DMS53 (cell line): ENCODE data around the gene TIMM17A.

Source experiments
- DNase-seq: peaks from one replicate; lab custom pipeline; 2025; lab: John Stamatoyannopoulos, UW

Gene TIMM17A

DNA sequence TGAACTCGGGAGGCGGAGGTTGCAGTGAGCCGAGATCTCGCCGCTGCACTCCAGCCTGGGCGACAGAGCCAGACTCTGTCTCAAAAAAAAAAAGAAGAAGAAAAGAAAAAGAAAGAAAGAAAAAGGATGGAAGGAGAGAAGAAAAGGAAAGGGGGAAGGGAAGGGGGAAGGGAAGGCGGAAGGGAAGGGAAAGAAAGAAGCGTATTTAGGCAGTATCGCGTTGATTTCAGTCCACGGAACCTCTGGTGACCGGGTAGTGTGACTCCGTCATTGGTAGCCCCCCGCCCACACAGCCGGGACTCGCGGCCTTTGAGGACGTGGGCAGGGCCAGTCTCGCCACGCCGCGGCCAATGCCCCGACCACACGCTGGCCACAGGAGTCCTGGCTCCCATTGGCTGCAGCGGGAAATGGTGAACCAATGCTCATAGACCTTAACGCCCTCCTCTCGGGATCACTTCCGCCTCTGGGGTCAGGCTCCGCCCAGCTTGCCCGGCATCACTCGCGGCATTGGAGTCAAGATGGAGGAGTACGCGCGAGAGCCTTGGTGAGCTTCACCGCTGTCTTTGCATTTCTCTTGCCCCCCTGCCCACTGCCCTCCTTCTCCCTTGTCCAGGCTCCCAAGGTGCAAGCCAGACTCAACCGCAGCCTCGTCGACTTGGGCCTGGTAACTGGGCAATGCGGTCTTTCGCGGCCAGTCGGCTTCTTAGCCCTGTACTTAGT lies at the start of gene TIMM17A:
Gene TIMM17A, plus strand, starts transcription at position 495 of the 720 bp plus-strand sequence. Its CDS starts 24 bp downstream, at position 519.
- DNase-seq: peak; percentile 100

DNA sequence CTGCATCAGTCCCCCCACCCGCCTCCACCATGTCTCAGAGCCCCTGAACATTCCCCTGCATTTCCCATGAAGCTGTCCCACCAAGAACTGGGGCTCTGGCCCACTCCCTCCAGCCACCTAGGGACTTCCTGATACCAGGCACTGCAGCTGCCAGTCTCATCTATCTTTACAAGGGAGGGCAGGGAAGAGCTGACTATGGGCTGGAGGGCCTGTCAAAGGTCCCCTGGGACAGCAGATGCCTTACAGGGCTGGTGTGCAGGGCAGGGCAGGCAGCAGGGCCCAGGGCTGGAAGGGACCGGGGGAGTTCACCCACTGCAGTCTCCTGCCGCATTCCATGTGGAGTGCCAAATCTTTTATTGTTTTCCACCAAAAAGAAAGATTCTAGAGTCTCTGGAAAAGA lies 49.0 kb upstream of the TIMM17A start:
- DNase-seq: no peak

DNA sequence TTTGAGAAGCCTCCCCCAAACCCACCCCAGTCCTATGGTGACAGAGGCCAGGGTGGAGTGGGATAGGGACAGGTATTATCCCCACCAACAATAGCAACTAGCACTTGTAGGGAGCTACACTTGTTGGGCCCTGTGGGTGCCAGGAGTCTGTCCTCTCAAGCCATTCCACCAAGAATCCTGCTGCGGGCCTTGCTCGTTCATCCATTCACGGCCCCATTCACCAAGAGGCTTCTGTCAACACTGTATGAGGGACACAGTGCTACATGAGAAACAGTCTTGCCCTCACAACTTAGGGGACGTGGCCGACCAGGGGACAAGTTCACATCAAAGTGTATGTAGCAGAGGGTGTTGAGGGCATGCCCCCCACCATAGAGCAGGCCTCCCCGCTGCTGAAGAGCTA lies 47.7 kb upstream of the TIMM17A start:
- DNase-seq: no peak

DNA sequence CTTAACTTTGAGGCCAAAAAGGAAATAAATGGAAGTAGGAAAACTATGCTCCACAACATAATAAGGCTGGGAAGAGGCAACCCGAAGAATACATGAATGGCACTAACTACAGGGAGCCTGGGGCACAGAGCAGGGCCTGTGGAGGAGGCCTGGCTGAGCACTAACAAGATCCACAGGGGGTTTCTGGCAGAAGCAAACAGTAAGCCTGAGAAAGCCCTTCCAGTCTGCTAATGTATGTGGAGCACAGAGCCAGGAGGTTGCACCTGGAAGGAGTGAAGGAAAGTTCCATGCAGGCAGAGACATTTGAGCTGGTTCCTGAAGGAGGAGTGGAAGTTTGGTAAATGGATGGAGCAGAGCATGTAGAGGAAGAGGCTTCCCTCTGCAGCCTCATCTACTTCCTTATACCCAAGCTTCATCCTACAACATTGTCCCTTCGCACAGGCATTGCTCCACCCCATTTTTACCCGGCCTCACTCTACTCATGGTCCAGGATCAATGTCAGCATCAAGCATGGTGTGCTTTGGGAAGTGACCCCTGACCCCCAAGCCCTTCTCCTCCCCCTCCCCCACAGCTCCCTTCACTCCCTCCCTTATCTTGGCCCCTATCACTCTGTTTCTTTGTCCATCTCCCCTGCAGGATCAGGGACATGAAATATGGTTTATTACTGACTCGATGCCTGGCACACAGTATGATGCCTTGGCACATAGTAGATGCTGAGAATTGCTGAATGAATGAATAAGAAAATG lies 43.3 kb upstream of the TIMM17A start:
- DNase-seq: no peak

DNA sequence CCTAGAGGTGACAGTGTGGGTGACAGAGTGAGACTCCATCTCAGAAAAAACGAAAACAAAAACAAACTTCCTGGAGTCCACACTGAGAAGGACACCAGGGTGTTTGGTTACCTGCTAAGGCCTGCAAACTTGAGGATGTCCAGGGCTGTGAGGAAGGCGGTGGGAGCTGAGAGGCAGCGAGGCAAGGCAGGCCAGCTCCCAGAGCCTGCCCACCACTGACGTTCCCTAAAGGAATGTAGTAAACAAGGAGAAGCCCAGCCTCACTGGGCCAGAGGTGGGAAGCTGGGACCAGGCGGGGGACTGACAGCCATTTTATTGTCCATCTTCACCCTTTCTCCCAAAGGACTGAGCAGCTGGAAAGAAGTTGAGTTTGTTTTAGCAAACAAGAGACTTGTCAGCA lies 42.5 kb upstream of the TIMM17A start:
- DNase-seq: no peak

DNA sequence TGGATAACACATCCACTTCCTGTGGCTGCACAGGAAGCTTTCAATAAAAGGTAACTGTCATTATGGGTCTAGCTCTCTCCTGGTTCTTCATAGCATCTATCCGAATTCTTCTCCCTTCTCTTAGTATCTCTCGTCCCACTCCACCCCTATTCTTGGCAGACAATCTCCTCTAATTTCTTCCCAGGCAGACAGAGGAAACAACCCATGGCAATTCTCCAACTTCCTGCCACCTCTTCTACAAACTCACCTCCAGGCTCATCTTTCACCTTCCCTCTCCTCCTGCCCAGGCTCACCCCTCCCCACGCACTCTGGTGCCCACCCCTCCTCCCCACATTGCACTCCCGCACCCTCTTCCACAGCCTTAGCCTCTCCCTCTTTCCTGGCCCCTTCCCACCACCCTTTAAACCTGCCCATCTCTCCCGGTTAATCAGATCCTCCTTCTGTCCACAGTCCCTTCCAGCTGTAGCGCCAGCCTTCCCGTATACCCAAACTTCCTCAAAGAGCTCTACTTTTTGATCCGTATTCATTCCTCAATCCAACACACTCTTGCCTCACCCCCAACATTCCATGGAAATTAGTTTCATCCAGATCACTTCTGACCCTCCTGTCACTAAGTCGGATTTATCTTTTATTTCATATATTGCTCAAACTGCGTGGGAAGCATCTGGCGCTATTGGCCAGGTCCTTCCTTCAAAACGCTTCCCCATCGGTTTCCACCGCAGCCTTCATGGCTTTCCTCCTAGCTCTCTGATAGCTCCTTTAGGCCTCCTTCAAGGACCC lies 40.7 kb upstream of the TIMM17A start:
- no peak for DNase-seq

DNA sequence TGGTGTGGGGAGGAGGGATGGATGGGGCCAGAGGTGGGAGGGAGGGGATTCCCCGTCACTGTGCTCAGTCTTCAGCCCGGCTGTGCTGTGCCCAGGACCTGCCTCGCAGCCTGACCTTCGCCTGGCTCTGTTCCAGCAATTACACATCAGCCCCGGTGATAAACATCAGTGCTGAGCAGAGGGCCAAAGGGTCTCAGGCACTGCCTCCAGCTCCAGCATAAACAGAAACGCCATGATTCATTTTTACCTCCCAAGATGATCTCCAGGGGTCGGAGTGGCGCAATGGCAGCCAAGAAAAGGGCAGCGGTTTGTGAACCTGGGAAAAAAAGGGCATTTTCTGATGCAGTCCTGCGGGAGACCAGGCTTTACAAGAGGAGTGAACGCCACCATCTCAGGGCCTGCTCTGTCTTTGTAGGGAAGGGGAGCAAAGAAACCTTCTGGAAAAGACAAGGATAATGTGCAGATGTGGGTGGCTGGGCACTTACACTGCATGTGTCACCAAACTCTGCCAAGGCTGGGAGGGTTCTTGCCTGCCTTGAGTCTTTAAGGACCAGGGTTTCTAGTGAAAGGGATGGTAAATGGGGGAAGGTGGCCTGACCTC lies 38.6 kb upstream of the TIMM17A start:
- DNase-seq: peak; percentile 52

DNA sequence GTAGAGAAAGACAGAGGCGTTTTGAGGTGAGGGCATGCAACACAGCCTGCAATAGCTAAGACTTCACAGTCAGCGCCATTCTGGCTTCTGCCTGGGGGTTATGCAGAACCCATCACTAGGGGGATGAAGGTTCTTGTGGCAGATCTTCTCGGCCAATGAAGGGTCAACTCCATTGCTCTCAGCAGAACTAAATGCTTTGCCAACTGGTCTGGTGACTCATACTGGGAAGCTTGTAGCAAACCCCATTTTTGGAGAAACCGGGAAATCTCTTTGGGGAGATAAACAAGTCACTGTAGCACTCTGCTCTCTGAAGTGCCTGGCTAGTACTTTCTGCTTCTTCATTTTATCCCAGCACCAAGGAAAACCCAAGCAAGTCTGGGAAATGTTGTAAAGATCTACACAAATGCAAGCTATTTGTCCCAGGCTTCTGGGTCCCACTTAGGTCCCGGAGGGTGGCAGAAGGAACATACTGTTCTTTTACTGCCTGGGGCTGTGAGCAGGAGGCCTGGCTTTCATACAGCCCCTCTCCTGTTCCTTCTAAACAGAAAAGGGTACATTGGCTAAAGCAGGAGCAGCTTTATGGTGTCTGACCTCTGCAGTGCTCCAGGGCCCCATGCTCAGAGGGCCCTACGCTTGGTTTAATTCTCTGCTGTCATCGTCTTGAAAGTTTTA lies 37.8 kb upstream of the TIMM17A start:
- DNase-seq: no peak

DNA sequence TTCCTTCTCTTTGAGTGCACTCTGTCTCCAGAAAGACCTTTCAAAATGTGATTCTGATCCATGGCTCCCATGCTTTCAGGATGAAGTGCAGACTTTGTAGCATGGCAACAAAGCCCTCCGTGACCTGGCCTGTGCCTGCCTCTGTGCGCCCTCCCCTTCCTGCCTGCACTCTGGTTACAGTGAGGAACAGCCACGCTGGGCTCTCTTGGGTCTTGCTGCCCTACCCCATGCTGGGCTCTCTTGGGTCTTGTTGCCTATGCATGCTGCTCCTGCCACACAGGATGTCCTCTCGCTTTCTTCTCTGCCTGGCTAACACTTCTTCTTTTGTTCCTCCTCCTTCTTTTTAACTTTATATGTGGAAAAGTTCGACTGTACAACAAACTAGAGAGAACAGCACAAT lies 37.0 kb upstream of the TIMM17A start:
- DNase-seq: no peak

DNA sequence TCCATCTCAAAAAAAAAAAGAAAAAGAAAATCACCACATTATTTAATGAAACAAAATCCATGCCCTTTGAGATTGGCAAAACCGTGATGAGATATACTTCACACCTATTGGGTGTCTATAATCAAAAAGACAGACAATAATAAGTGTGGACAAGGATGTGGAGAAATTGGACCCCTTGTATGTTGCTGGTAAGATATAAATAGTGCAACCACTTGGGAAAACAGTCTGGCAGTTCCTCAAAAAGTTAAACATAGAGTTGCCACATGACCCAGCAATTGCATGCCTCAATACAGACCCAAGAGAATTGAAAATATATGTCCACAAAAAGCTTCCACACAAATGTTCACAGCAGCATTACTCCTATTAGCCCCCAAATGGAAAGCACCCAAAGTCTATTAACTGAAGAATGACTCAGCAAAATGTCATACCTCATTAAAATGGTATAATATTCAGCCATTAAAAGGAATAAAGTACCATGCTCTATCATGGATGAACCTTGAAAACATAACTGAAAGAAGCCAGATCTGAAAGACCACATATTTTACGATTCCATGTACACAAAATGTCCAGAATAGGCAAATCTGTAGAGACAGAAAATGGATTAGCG lies 33.2 kb upstream of the TIMM17A start:
- DNase-seq: no peak

DNA sequence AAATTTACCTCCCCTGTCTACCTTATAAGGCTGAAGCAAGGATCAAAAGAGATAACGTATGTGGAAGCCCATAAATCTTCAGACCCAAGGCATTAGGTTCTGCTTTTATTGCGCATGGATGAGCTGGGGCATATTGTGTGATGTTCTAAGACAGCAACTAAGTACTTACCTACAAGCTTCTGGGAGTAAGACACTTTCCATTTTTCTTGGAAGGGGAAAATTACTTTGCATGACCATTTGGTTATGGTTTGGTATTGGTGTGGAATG lies 30.1 kb upstream of the TIMM17A start:
- DNase-seq: no peak

DNA sequence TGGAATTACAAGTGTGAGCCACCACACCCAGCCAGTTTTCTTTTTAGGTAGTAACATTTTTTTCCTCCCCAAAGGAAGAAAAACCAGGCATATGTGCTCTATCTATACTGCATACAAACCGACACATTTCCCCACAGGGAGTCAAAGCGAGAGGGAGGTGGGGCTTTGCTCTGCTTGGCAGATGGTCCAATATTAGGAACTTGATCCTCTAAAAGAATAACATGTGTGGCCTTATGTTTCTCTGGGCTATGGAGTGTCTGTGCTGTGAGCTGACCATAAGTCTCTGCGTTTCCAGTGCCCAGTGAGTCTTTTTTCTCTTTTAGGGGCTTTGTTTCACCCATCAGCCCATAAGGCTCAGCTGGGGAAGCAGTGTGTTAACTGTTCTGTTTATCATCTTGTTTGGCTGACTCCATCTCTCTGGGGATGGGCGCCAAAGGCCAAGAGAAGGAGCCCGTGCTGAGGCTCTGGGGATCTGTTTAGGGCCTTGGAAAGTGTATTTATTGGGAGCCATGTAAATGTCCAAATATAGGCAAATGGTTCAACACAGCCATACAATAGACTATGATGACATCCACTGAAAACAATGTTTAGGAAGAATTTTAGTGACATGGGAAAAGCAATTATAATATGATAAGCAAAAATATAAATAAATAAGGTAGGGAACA lies 29.2 kb upstream of the TIMM17A start:
- no peak for DNase-seq

DNA sequence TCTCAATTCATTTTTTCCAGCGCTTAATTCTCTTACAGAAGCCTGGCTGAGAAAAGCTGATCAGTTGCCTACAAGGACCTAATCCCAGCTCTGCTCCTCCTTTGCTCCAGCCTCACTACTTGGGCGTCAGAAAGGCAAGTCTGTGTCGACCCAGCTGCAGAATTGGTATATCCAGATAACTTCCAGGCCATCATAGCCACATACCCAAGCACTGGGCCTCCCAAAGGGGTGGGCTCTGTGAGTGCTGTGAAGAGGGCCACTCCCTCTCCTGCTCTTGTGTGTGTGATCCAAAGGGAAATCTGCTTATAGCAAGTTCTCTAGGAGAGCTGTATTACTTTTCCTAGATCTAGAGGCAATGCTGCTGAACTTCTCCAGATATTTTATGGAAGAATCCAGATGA lies 27.0 kb upstream of the TIMM17A start:
- no peak for DNase-seq

DNA sequence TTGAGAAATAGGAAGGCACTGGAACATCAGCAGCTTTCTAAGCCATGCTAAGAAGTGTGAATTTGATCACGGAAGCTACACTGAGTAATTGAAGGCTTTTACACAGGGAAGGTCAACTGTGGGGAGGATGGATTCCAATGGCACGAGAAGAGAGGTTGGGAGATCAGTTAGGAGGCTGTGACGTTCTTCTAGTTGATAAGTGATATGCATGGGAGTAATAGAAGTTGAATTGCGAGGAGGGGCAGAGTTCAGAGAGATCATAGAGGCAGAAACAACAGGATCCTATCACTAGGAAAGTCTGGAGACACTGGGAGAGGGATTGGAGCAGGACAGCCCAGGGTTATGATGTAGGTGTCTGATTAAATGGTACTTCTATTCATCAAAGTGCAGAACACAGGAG lies 25.2 kb upstream of the TIMM17A start:
- DNase-seq: no peak

DNA sequence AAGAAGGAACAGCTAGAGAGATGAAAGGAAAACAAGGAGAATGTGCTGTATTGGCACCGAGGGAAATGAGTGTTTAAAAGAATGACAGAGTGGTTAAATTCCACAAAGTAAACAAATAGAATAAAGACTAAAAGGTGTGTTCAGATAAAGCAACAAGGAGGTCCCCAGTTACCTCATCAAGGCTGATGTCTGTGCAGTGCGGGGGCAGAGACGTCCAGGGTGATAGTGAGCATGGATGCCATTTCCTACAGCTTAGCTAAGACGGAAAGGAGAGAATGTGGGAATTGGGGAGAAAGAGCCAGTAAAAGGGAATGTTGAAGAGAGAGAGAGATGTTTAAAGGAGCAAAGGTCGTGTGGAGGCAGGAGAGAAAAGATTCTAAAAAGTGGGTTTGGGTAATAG lies 24.5 kb upstream of the TIMM17A start:
- DNase-seq: no peak

DNA sequence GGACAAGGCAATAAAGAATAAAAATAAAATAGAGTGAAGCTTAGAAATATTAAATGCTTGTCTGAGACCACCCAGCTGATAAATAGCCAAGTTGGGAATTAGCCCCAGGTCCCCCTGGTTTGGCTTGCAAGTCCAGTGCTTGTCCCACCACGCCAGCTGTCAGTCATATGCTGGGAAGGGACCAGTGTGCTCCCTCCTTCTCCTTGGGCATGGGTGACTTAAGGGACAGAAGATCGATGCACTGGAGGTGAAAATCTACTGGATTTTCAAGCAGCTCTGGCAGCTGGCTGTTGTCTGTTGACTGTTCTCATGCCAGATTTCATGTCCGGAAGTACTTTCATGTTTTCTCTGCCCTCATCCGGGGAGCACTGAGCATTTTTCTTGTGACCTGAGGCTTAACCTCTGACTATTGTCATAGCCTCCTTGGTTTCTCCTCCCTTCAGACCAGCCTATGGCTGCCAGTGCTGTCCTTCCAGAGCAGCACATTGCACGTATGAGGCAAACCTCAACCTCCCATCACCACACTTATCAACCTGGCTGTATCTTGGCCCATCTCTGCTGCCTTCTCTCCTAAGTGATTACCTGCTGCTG lies 21.4 kb upstream of the TIMM17A start:
- peak; percentile 58 for DNase-seq

DNA sequence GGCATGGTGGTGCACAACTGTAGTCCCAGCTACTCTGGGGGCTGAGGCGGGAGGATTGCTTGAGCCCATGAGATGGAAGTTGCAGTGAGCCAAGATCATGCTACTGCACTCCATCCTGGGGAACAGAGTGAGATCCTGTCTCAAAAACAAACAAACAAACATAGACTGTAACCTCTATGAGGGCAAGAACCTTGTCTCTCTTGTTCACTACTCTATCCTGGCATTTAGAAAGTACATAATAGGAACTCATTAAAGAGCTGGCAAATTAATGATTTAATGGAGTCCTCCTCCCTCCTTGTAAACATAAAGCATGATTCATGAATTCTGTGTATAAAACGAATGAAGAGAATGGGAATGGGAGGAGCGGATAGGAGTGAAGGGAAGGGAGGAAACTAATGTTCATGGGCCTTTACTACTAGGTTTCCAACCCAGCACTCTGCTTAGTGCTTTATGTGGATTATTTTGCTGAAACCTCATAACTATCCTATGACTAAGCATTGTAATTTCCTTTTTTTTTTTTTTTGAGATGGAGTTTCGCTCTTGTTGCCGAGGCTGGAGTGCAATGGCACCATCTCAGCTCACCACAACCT lies 17.6 kb upstream of the TIMM17A start:
- DNase-seq: no peak

DNA sequence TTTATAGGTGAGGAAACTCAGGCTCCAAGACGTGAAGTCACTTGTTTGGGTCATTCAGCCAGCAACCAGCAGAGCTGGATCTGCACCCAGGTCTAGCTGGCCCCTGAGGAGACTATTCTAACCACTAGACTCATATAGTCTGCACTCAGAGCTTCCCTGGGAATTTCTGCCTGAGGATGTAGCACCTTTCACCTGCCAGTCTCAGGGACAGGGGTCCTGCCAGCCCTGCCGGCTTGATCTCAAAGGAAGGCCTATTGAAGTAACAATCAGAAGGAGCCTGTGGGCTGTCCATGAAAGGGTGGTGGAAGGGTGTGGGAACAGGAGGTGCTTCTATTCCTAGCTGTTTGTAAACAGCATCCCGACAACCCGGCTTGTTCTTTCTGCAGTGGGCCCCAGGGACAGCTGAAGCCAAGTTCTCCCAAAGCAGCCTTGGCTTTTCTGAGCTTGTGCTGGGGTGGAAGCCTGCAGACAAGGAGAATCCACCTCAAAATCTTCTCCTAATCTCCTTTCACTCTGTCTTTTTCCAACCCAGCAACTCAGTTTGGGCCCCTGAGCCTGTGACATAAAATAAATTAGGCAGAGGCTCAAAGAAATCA lies 16.8 kb upstream of the TIMM17A start:
- DNase-seq: no peak

DNA sequence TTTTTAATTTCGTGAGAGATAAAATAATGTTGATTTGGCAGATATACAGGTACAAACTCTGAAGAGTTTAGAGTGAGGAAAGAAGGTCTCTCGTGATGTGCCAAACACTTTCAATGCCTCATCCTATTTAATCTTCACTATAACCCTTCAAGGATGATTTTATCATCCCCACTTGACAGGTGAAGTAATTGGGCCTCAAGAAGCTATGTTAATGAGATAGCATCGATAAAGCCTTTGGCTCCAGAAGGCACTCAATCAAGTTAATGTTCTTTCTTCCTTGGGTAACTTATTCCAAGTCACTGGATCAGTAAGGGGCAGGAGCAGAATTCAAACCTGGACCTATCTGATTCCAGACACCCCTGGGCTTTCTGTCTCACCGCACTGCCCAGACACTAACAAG lies 16.2 kb upstream of the TIMM17A start:
- DNase-seq: no peak

DNA sequence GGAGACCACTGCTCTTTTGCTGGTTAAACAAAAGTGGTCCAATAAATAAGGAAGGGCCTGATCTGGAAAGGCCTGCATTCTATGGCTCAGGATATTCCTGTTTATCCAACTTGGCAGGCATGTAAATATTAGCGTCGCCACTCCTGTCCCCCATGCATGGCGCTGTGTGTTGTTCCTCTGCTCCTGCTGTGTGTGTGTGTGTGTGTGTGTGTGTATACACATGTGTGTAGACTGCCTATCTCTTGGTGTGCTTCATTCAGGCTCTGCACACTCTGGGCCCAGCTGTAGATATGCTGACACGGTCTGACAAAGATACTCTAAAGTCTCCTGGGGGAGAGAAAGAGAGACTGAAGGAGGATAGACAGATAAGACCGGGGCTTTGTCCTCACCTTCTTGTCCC lies 15.7 kb upstream of the TIMM17A start:
- DNase-seq: no peak
